GM23338 (cell line): Measurements from ENCODE around the gene ICAM1.

Experiments used
- CREB1 ChIP-seq: fragments of 250-450 bp; sonication (Bioruptor Pico); IDR thresholded peaks from 2 replicates; pipeline ENCODE4 v1.5.0; 2020; ENCODE audit warnings: low read depth, mild to moderate bottlenecking, moderate library complexity
- CTCF ChIP-seq, 2 experiments: fragments of 200-600 bp in 1 of 2; sonication (generic) in 1 of 2; conservative IDR thresholded peaks; 2 replicates each; pipeline versions ENCODE4 v1.5.1 to v1.6.1; 2016 to 2017; ENCODE audit warnings: antibody characterized with exemption in 2 of 2, low read depth in 2 of 2, mild to moderate bottlenecking in 2 of 2, moderate library complexity in 1 of 2
- ETS1 ChIP-seq: IDR thresholded peaks from 2 replicates; pipeline ENCODE4 v1.6.1; 2016; ENCODE audit warnings: antibody characterized with exemption
- EZH2 ChIP-seq: fragments of 200-600 bp; sonication (generic); IDR thresholded peaks from one replicate; pipeline ENCODE4 v1.8.0; 2017; ENCODE audit warnings: antibody characterized with exemption, mild to moderate bottlenecking, low read depth; ENCODE audit not compliant: unreplicated experiment
- EZH2phosphoT487 ChIP-seq: fragments of 200-600 bp; sonication (generic); IDR thresholded peaks from one replicate; pipeline ENCODE4 v1.8.1; 2018; ENCODE audit warnings: antibody characterized with exemption; ENCODE audit not compliant: unreplicated experiment
- JUNB ChIP-seq: IDR thresholded peaks from one replicate; pipeline ENCODE4 v1.6.1; 2016; ENCODE audit warnings: antibody characterized with exemption; ENCODE audit not compliant: unreplicated experiment
- POLR2AphosphoS5 ChIP-seq: IDR thresholded peaks from 2 replicates; pipeline ENCODE4 v1.6.1; 2016; ENCODE audit warnings: antibody characterized with exemption, low read depth
- REST ChIP-seq: IDR thresholded peaks from one replicate; pipeline ENCODE4 v1.6.1; 2018; ENCODE audit warnings: antibody characterized with exemption; ENCODE audit not compliant: unreplicated experiment
- STAT1 ChIP-seq: IDR thresholded peaks from one replicate; pipeline ENCODE4 v1.6.1; 2016; ENCODE audit warnings: antibody characterized with exemption; ENCODE audit not compliant: unreplicated experiment
- ZNF114 ChIP-seq: fragments of 250-450 bp; sonication (Bioruptor Pico); IDR thresholded peaks from 2 replicates; pipeline ENCODE4 v1.5.0; 2020; ENCODE audit warnings: mild to moderate bottlenecking, moderate library complexity
- ZNF331 ChIP-seq: fragments of 250-450 bp; sonication (Bioruptor Pico); IDR thresholded peaks from 2 replicates; pipeline ENCODE4 v1.5.0; 2020; ENCODE audit warnings: low read depth, mild to moderate bottlenecking, moderate library complexity

GRCh38 chr19:10256551-10256950, 14.4 kb upstream of the ICAM1 start:
- TF ChIP-seq CTCF (conservative IDR thresholded peaks at IDR 0.05; ENCODE audit: low read depth in 2 of 2) (no peak), POLR2AphosphoS5 (no peak), EZH2 (no peak), ZNF331 (CRISPR knock-in tag) (no peak), STAT1 (no peak), REST (no peak), ETS1 (no peak), CREB1 (no peak), ZNF114 (CRISPR knock-in tag) (no peak), EZH2phosphoT487 (no peak), JUNB (no peak)
